HepG2 (cell line): ENCODE results near the gene TNFRSF25.

ENCODE experiments used
- GPBP1L1 ChIP-seq: sonication (generic); formaldehyde crosslinking; IDR thresholded peaks from 2 replicates; pipeline ENCODE4 v1.5.0; 2020; ENCODE audit warnings: mild to moderate bottlenecking, missing genetic modification reagents
- HOXA7 ChIP-seq: sonication (generic); formaldehyde crosslinking; IDR thresholded peaks from 2 replicates; pipeline ENCODE4 v1.8.1; 2022; ENCODE audit warnings: mild to moderate bottlenecking, missing genetic modification reagents, moderate library complexity
- MEIS1 ChIP-seq: sonication (generic); formaldehyde crosslinking; IDR thresholded peaks from 2 replicates; pipeline ENCODE4 v1.9.0; 2021; ENCODE audit warnings: mild to moderate bottlenecking, missing genetic modification reagents, moderate library complexity, borderline replicate concordance
- NFIC ChIP-seq: IDR thresholded peaks from 2 replicates; pipeline ENCODE4 v1.6.1; 2012; ENCODE audit warnings: mild to moderate bottlenecking, low read length, inconsistent platforms
- RAD21 ChIP-seq: fragments of 450-650 bp; formaldehyde crosslinking; IDR thresholded peaks from 2 replicates; pipeline ENCODE4 v1.5.0; 2020; ENCODE audit warnings: mild to moderate bottlenecking
- TF ChIP-seq, protein P1 (sequence below): sonication (generic); formaldehyde crosslinking; IDR thresholded peaks from 2 replicates; pipeline ENCODE4 v1.5.0; 2020; ENCODE audit warnings: mild to moderate bottlenecking, missing genetic modification reagents, moderate library complexity
- TF ChIP-seq, protein P2 (sequence below): sonication (generic); formaldehyde crosslinking; IDR thresholded peaks from 2 replicates; pipeline ENCODE4 v1.5.0; 2020; ENCODE audit warnings: missing genetic modification reagents, mild to moderate bottlenecking, borderline replicate concordance

DNA sequence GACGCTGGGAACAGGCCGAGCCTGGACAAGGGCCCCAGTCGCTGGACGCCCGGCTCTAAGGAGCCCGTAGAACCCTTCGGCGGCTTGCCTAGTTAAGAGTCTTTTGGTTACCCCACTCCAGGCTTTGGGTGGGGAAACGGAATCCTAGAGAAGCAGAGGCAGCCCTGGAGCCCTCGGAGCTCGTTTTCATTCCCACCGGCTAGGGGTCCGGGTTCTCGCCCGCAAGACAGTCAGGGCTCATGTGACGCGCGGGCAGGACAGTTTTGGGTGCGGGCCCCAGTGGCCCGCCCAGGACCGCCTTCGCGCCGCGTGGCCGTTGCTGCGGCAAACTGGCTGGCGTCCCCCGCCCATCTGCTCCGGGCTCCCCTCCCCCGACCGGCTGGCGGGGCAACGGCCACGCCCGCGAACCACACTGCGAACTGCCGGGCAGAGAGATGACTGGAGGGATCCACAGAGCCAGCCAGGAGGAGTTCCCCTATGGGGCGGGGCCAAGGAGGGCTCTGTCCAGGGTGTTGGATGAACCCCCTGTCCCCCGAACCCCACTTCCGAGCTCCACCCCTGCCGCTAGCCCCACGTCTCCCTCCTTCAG, 45.4 kb downstream of the TNFRSF25 start:
- TF ChIP-seq, protein P1, sequence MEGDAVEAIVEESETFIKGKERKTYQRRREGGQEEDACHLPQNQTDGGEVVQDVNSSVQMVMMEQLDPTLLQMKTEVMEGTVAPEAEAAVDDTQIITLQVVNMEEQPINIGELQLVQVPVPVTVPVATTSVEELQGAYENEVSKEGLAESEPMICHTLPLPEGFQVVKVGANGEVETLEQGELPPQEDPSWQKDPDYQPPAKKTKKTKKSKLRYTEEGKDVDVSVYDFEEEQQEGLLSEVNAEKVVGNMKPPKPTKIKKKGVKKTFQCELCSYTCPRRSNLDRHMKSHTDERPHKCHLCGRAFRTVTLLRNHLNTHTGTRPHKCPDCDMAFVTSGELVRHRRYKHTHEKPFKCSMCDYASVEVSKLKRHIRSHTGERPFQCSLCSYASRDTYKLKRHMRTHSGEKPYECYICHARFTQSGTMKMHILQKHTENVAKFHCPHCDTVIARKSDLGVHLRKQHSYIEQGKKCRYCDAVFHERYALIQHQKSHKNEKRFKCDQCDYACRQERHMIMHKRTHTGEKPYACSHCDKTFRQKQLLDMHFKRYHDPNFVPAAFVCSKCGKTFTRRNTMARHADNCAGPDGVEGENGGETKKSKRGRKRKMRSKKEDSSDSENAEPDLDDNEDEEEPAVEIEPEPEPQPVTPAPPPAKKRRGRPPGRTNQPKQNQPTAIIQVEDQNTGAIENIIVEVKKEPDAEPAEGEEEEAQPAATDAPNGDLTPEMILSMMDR (CRISPR knock-in tag): no peak
- TF ChIP-seq GPBP1L1 (CRISPR knock-in tag): no peak
- TF ChIP-seq MEIS1 (CRISPR knock-in tag): no peak
- TF ChIP-seq RAD21 (CRISPR knock-in tag): no peak
- no peak for TF ChIP-seq HOXA7
- TF ChIP-seq NFIC: no peak
- TF ChIP-seq, protein P2, sequence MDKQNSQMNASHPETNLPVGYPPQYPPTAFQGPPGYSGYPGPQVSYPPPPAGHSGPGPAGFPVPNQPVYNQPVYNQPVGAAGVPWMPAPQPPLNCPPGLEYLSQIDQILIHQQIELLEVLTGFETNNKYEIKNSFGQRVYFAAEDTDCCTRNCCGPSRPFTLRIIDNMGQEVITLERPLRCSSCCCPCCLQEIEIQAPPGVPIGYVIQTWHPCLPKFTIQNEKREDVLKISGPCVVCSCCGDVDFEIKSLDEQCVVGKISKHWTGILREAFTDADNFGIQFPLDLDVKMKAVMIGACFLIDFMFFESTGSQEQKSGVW (CRISPR knock-in tag): no peak
